ENCODE results near the gene CALML6. TPM values are rescaled to one million over a fixed set of nuclear protein-coding genes. Genes with fewer than 3 reads are reported as not detected.

The CALML6 gene
- total RNA-seq, 1 experiment from 2014 or later = 1.7 TPM

DNA sequence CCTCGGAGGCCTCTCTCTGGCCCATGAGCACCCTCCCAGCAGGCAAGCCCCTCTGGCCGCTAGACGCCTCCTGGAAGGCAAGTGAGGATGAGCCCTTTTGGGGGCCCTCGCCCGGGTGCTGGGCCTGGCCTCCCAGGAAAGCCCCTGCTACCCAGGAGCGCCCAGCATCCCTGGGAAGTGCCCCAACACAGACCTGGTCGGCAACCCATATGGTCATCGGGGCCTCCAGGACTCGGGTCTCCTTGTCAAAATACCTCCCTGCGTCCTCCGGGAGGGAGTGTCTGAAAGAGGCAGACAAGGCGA lies 25.0 kb downstream of the CALML6 start:
- Histone ChIP-seq H3K4ac (ENCODE audit: low read depth, low read length) (no peak overlapping the region), H2AK5ac (ENCODE audit: insufficient read length, low read length) (no peak overlapping the region), H3K27ac (ENCODE audit: insufficient read length, low read depth, low read length) (no peak overlapping the region), H2BK15ac (ENCODE audit: low read depth, low read length) (no peak overlapping the region), H3K4me2 (ENCODE audit: insufficient read depth, insufficient read length, low read length) (no peak overlapping the region), H3K79me1 (ENCODE audit: insufficient read depth, low read depth, low read length, poor library complexity, severe bottlenecking) (no peaks in the 10 kb centered on the region), H2BK120ac (ENCODE audit: low read depth, low read length, poor library complexity, severe bottlenecking) (no peak overlapping the region), H3K14ac (ENCODE audit: insufficient read depth, low read length) (no peak overlapping the region; the same call in 1 of the 2 replicates), H2AFZ (ENCODE audit: low read length) (no peak overlapping the region), H3T11ph (ENCODE audit: low read length) (no peak overlapping the region), H3K9me3 (ENCODE audit: control insufficient read depth, low read depth, low read length) (no peaks in the 10 kb centered on the region), H4K20me1 (ENCODE audit: control insufficient read depth, insufficient read depth, insufficient read length) (peaks cover 3% of the 10 kb centered on the region), H3K56ac (ENCODE audit: insufficient read length, low read depth, low read length) (no peak overlapping the region), H3K23me2 (ENCODE audit: insufficient read length, low read depth, low read length, poor library complexity, severe bottlenecking) (no peaks in the 10 kb centered on the region), H3K18ac (ENCODE audit: insufficient read length, low read depth, low read length) (no peak overlapping the region), H3K79me2 (ENCODE audit: insufficient read depth, low read length) (no peaks in the 10 kb centered on the region), H3K23ac (ENCODE audit: insufficient read length, low read depth, low read length) (no peak overlapping the region), H2BK12ac (ENCODE audit: insufficient read length, low read depth, low read length) (no peak overlapping the region), H3K9ac (ENCODE audit: extremely low read depth, insufficient read length, low read length) (no peak overlapping the region), H4K91ac (ENCODE audit: insufficient read length, low read depth, low read length) (no peak overlapping the region), H3K4me1 (ENCODE audit: insufficient read depth, low read length) (no peaks in the 10 kb centered on the region), H3K27me3 (ENCODE audit: insufficient read depth, low read length) (no peaks in the 10 kb centered on the region), H4K8ac (replicated peaks; ENCODE audit: insufficient read length, low read depth, low read length) (no peak overlapping the region), H4K5ac (ENCODE audit: insufficient read length, low read depth, low read length) (no peak overlapping the region), H2BK5ac (ENCODE audit: insufficient read length, low read length) (no peak overlapping the region), H2BK20ac (ENCODE audit: low read depth, low read length, poor library complexity, severe bottlenecking) (no peak overlapping the region)
- no peak for TF ChIP-seq CTCF (conservative IDR thresholded peaks at IDR 0.05)
- H3K27ac Mint-ChIP-seq = no peak overlapping the region
- no peaks in the 10 kb centered on the region for H3K36me3 Mint-ChIP-seq (ENCODE audit: insufficient read depth in 1 of 3, low read depth in 3 of 3)
- DNase-seq = no peak
- peaks cover 6% of the 10 kb centered on the region in 2 experiments; a peak in 3 of 4 replicates for H3K4me1 Mint-ChIP-seq
- H3K4me3 Mint-ChIP-seq = no peak overlapping the region
- H3K9me3 Mint-ChIP-seq = no peaks in the 10 kb centered on the region
- WGBS (ENCODE audit: extremely low coverage, insufficient read length, low lambda C conversion rate) = no CpG with 5 or more reads among the region's 12 CpGs
- peaks cover 2% of the 10 kb centered on the region for H3K27me3 Mint-ChIP-seq (ENCODE audit: low read depth)

All from H9 (cell line).